HFF-Myc (cell line): Measurements from ENCODE around the gene GLG1.
"Not testable (repeated sequence)": the region's sequence is repeated elsewhere in the genome, so short reads cannot be mapped to it uniquely, and the experiment has no call there.

Experiments used
- DNase-seq: peaks from one replicate; pipeline ENCODE4 v3.0.0-alpha.2; 2011; ENCODE audit warnings: low read depth; ENCODE audit errors: extremely low read depth
- H3K4me3 ChIP-seq: replicated peaks from 2 replicates; pipeline ENCODE4 v1.5.1; 2011; ENCODE audit warnings: low read depth, mild to moderate bottlenecking, control low read depth, low read length
- TF ChIP-seq, protein P1 (sequence below): IDR thresholded peaks from 2 replicates; pipeline ENCODE4 v1.5.1; 2012; ENCODE audit warnings: mild to moderate bottlenecking, low read depth, low read length, control low read depth; ENCODE audit errors: missing control alignments

GLG1 gene

DNA sequence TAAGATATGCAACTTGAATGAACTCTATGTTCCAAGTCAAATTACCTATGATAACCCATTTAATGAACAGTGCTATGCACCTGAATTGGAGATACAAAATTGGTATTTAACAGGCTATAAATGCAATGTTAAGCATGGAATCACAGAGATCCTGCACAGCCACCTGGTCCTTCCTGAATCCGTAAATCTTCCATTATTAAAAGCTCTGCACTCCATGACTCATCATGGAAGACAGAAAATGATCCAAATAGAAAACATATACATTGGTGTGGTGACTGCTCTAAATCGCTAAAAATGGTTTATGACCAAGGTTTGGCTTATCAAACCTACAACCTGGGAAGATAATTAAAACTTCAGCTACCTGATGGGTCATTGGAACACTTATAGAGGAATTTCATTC, 45.3 kb downstream of the GLG1 start:
- H3K4me3 ChIP-seq, result no peak overlapping the region
- no peak for DNase-seq
- TF ChIP-seq, protein P1, sequence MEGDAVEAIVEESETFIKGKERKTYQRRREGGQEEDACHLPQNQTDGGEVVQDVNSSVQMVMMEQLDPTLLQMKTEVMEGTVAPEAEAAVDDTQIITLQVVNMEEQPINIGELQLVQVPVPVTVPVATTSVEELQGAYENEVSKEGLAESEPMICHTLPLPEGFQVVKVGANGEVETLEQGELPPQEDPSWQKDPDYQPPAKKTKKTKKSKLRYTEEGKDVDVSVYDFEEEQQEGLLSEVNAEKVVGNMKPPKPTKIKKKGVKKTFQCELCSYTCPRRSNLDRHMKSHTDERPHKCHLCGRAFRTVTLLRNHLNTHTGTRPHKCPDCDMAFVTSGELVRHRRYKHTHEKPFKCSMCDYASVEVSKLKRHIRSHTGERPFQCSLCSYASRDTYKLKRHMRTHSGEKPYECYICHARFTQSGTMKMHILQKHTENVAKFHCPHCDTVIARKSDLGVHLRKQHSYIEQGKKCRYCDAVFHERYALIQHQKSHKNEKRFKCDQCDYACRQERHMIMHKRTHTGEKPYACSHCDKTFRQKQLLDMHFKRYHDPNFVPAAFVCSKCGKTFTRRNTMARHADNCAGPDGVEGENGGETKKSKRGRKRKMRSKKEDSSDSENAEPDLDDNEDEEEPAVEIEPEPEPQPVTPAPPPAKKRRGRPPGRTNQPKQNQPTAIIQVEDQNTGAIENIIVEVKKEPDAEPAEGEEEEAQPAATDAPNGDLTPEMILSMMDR, result no peak

DNA sequence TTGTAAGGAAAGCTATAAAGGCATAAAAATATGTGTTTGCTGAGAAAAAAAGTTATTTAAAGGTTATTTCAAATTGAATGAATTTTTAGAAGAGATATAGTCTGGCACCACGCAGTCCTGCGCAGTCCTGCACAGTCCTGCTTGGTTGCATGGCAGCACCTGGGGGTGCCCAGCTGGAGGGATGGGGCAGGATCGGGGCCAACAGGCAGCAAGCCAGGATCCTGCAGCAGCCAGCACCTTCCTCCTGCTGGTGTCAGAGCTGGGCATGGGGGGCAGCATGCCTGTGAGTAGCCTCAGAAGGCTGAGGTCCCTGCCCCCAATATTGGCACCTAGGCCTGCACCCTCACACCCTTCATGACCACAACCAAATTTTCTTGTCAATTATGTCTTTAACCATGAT, 46.0 kb downstream of the GLG1 start:
- TF ChIP-seq, protein P1, result no peak
- no peak for DNase-seq
- no peak overlapping the region for H3K4me3 ChIP-seq

DNA sequence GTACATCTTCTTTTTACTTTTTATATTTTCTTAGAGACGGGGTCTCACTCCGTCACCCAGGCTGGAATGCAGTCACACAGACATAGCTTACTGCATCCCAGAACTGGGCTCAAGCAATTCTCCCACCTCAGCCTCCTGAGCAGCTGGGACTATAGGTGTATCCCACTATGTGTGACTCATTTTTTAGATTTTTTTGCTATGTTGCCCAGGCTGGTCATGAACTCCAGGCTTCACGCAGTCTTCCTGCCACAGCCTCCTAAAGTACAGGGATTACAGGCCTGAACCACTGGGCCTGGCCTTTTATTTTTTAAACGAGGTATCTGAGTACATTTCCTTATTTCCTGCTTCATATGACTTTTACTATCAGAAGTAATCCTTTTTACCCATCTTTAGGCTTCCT, 48.0 kb downstream of the GLG1 start:
- TF ChIP-seq, protein P1, result no peak

DNA sequence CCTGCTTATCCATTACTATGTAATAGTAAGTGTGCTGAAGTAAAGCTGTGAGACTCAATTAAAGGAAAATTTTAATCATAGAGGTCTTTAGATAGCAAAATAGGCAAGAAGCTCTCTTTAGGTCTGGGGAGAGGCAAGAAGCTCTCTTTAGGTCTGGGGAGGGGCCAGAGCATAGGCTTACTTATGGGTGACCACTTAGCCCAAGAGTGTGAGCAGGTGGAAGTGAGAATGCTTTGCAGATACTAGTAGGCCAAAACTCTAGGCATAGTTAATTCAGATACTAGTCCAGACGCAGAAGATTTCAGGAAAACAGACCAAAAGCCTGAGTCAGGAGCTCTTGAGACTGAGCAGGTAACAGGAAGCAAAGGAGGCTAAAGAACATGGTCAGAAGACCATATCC, 49.6 kb downstream of the GLG1 start:
- DNase-seq, result no peak
- no peak overlapping the region for H3K4me3 ChIP-seq
- TF ChIP-seq, protein P1, result no peak

More for the DNA sequence above, 48.0 kb downstream of the GLG1 start:
- no peak for DNase-seq
- H3K4me3 ChIP-seq, result no peak overlapping the region

DNA sequence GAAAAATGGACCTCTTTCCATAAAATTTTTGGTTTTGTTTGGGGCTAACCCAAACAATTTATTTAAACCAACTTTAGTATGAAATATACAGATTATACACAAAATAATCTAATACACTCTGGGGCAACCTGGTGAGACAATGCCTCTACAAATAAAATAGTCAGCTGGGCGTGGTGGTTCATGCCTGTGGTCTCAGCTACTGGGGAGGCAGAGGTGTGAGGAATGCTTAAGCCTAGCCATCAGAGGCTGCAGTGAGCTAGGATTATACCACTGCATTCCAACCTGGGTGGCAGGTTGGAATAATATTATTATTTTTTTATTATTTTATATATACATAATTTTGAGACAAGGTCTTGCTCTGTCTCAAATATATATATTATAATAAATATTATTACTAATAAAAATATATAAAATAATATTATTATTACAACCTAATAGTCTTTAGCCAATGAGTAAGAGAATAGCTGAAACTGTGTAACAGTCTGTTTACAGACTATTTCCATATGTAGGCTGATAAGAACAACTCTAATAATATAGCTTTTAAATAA, 50.5 kb downstream of the GLG1 start:
- H3K4me3 ChIP-seq, result no peak overlapping the region
- TF ChIP-seq, protein P1, result no peak
- no peak for DNase-seq

DNA sequence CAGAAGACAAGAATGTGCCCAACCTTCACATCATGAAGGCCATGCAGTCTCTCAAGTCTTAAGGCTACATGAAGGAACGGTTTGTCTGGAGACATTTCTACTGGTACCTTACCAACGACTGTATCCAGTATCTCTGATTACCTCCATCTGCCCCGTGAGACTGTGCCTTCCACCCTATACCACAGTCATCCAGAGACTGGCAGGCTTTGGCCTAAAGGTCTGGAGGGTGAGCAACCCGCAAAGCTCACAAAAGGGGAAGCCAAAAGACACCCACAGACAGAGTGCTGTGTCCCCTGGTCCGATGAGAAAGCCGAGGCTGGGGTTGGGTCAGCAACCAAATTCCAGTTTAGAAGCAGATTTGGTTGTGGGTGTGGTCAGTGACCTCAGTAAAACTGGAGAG, 54.6 kb downstream of the GLG1 start:
- DNase-seq, H3K4me3 ChIP-seq: not testable (repeated sequence)

DNA sequence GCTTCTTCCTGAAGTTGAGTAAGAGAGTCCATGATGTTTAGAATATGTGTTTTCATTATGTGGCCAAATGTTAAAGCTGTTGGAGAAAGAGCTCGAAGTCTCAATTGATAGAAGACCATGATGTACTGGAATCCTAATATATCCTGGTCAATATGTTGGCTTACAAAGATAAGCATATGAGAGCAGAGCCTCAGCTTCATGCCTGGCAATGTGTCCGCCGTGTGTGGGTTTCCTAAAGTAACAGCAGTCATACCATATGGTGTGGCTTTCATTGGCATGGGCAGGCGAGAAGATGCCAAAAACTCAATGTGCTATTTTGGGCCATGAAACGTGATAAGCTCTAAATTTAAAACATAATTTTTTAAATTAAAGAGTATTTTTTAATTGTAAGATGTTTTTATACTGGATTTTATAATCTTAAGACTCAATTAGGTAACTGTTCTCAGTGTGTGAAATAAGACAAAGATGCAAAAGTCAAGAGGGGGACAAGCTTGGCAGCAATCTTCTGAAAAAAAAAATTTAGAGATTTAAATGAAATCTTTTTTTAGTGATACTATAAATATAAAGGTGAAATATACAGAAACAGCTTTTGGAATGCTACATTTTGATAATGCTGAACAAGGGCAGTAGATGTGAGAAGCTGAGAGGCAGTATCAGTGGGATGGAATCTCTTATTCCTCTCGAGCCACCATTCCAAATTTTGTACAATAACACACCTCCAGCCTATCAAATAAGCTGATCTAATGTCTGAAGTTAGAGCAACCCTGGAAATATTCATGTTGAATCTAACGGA, 56.5 kb downstream of the GLG1 start:
- not testable (repeated sequence) for DNase-seq

DNA sequence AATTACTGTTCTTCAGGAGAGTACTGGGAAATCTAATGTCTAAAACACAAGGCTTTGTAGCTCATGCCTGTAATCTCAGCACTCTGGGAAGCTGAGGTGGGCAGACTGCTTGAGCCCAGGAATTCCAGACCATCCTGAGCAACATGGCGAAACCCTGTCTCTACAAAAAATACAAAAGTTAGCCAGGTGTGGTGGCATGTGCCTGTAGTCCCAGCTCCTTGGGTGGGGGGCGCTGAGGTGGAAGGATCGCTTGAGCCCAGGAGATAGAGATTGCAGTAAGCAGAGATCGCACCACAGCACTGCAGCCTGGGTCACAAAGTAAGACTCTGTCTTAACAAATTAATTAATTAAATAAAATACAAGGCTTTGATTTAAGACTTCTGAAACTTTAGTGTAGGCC, 60.8 kb downstream of the GLG1 start:
- H3K4me3 ChIP-seq, DNase-seq: not testable (repeated sequence)

More for the DNA sequence above, 56.5 kb downstream of the GLG1 start:
- not testable (repeated sequence) for H3K4me3 ChIP-seq

DNA sequence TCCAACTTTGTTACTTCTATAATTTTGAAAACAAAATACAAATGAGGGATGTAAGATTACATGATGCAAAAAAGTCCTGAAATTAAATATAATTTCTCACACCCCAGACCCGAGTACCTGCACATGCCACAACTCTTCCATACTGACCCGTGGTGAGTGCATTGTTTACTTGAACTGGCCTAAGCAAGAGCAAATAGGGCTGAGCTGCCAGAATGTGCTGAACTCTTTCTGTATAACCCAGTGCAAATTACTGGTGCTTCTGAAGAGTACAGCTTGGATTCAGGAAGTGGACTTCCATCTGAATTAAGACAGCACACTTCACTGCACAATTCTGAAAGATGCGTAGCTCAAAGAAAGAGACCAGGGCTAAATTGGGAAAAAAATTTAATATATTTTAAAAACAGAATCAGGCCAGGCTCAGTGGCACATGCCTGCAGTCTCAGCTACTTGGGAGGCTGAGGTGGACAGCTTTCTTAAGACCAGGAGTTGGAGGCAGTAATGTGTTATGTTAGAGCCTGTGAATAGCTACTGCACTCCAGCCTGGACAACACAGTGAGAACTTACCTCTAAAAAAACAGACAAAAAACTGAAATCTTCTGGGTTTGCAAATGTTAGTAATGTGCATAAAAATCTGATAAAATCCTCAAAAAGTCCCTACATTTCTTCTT, 63.9 kb downstream of the GLG1 start:
- DNase-seq, H3K4me3 ChIP-seq: not testable (repeated sequence)

DNA sequence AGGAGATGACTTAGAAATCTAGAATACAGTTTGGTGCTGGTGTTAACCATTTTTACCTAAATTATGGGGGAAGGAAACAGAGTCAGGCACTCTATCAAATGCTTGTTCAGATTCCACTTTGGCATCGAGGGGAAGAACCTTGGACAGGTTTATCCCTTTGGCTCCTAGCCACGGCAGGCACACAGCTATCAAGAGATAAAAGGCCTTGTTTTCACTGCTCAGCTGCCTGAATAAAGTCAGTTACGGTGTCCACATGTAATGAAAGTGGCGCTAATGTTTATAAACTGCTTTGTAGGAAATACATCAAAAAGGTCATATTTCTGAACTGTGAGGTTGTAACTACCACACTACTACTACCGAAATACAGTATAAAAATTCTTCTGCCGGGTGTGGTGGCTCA, 66.3 kb downstream of the GLG1 start:
- DNase-seq, H3K4me3 ChIP-seq: not testable (repeated sequence)

DNA sequence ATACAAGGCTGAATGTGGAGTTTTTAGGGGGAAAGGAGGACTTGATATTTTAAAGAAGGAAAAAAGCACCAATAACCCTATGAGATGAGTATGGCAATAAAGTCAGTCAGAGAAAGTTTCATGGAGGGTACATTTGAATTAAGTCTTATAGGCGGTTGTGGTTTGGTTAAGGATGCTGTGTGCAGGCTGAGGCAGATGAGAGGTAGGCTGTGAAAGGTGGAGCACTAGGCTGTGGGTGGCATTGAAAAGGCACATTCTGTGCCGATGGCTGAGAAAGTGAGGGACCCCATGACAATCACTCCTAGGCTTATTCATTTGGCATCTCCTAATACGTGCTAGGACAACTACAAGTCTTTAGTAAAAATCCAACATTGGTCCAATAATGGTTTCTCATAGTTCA, 68.1 kb downstream of the GLG1 start:
- not testable (repeated sequence) for H3K4me3 ChIP-seq, DNase-seq

DNA sequence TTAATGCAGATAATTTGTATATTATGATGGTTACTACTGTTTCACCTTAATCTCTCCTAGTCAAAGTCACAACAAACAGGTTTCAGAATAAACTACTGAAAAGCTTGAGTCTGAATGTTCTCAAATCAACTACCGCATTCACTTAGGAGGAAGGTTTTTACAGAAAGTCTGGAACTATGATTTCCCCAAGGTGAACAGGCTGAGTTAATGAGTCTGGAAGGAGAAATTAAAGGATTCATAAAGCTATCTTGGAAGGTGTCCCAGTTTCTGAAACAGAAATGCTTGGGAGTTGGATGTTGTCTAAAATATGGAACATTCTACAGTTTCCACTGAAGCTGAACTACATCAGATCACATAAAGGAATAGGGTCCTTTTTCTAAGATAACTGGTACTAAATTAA, 69.2 kb downstream of the GLG1 start:
- not testable (repeated sequence) for DNase-seq, H3K4me3 ChIP-seq

DNA sequence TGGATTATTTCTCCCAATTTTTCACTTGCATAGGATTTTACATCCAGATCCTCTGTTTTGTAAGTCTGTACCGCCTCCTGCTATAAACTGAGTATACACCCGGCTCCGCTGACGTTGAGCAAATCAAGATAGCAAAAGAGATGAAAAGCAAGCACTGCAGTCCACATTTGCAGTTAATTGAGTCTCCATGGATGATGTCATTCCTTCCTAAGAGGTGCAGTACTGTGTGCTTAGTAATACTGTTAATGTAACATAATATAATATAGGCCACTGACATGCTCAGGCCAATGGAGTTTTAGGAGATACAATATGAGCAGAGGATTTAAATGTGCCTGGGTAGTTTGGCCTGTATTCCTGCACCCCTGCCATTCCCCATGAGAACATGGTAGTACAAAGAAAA, 72.3 kb downstream of the GLG1 start:
- DNase-seq, H3K4me3 ChIP-seq: not testable (repeated sequence)
